ENCODE measurements around the gene CLCN4. TPM values are rescaled to one million over a fixed set of nuclear protein-coding genes. Genes with fewer than 3 reads are reported as not detected.

CLCN4 gene
- polyA plus RNA-seq, 1 of the 3 experiments (the other 2 are of a cell fraction), result 1.1 TPM

DNA sequence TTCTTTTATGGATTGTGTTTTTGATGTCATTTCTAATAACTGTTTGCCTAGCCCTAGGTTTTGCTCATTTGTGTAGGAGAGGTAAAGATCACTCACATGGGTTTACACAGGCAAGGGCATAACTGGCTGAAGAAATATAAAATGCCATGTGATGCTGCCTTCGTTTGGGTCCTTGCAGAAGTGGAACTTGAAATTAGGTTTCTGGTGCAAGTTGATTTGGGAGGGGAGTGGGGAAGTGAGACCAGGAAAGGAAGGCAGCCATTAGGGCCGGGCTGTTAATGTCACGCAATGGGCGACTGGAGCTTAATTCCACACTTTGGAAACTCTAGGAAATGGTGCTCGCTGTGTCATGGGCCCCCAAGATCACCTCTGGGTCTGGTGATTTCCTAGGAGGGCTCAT is 14.5 kb downstream of the CLCN4 start:
- no peaks in the 10 kb centered on the region for H3K36me3 ChIP-seq (replicated peaks in 1 of 2; ENCODE audit: control insufficient read depth in 1 of 2, insufficient read depth in 2 of 2, low read length in 1 of 2)
- H4K20me1 ChIP-seq (ENCODE audit: insufficient read depth), result no peaks in the 10 kb centered on the region
- no peaks in the 10 kb centered on the region for H3K9me2 ChIP-seq
- H2AFZ ChIP-seq (ENCODE audit: low read depth), result no peak overlapping the region
- no peak overlapping the region for H3K27ac ChIP-seq (ENCODE audit: low read depth in 2 of 2, low read length in 1 of 2)
- TF ChIP-seq TEAD4 (IDR thresholded peaks at IDR 0.05; ENCODE audit: borderline replicate concordance, insufficient read depth) (no peak), FOXM1 (IDR thresholded peaks at IDR 0.05; ENCODE audit: low read depth) (no peak), JUND (IDR thresholded peaks at IDR 0.05) (no peak), FOSL2 (IDR thresholded peaks at IDR 0.05; ENCODE audit: borderline replicate concordance, low read depth) (no peak), MXI1 (IDR thresholded peaks at IDR 0.05; ENCODE audit: low read depth, low read length) (no peak), SIN3A (IDR thresholded peaks at IDR 0.05; ENCODE audit: borderline replicate concordance, low read depth, low read length) (no peak), NFIC (IDR thresholded peaks at IDR 0.05; ENCODE audit: borderline replicate concordance) (no peak), ELF1 (IDR thresholded peaks at IDR 0.05) (no peak), SMC3 (IDR thresholded peaks at IDR 0.05; ENCODE audit: low read depth, low read length) (no peak), USF1 (IDR thresholded peaks at IDR 0.05; ENCODE audit: borderline replicate concordance, low read depth) (no peak), USF2 (IDR thresholded peaks at IDR 0.05; ENCODE audit: borderline replicate concordance, low read depth, low read length) (no peak), RAD21 (IDR thresholded peaks at IDR 0.05; ENCODE audit: low read length) (no peak), MAX (IDR thresholded peaks at IDR 0.05; ENCODE audit: low read depth) (no peak), RCOR1 (IDR thresholded peaks at IDR 0.05; ENCODE audit: low read length) (no peak), POLR2AphosphoS5 (IDR thresholded peaks at IDR 0.05; ENCODE audit: low read depth, low read length) (no peak), TCF12 (IDR thresholded peaks at IDR 0.05) (no peak)
- TF ChIP-seq, protein P1, sequence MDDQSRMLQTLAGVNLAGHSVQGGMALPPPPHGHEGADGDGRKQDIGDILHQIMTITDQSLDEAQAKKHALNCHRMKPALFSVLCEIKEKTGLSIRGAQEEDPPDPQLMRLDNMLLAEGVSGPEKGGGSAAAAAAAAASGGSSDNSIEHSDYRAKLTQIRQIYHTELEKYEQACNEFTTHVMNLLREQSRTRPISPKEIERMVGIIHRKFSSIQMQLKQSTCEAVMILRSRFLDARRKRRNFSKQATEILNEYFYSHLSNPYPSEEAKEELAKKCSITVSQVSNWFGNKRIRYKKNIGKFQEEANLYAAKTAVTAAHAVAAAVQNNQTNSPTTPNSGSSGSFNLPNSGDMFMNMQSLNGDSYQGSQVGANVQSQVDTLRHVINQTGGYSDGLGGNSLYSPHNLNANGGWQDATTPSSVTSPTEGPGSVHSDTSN (IDR thresholded peaks at IDR 0.05), result no peak
- TF ChIP-seq, protein P2, sequence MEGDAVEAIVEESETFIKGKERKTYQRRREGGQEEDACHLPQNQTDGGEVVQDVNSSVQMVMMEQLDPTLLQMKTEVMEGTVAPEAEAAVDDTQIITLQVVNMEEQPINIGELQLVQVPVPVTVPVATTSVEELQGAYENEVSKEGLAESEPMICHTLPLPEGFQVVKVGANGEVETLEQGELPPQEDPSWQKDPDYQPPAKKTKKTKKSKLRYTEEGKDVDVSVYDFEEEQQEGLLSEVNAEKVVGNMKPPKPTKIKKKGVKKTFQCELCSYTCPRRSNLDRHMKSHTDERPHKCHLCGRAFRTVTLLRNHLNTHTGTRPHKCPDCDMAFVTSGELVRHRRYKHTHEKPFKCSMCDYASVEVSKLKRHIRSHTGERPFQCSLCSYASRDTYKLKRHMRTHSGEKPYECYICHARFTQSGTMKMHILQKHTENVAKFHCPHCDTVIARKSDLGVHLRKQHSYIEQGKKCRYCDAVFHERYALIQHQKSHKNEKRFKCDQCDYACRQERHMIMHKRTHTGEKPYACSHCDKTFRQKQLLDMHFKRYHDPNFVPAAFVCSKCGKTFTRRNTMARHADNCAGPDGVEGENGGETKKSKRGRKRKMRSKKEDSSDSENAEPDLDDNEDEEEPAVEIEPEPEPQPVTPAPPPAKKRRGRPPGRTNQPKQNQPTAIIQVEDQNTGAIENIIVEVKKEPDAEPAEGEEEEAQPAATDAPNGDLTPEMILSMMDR (IDR thresholded peaks at IDR 0.05), result no peak
- ChIA-PET POLR2A (no interaction called here), CTCF (interaction anchor here (1.7 kb wide), 1 partner anchor 18 kb away, joined by 11 read pairs; no protein-coding TSS in a partner anchor)
- H3K4me3 ChIP-seq (ENCODE audit: low read depth in 2 of 2, low read length in 1 of 2), result no peak overlapping the region
- no peak overlapping the region for H3K4me2 ChIP-seq
- 40% methylated on average over 5 of the region's 5 CpGs for WGBS (ENCODE audit: low lambda C conversion rate)
- H3K9ac ChIP-seq, result no peak overlapping the region
- no peaks in the 10 kb centered on the region for H3K79me2 ChIP-seq (ENCODE audit: insufficient read depth)
- DNase-seq, result no peak
- peaks cover 0 to 8% of the 10 kb centered on the region in 2 experiments; a peak in 2 of 4 replicates for H3K4me1 ChIP-seq (ENCODE audit: control insufficient read depth in 1 of 2, insufficient read depth in 2 of 2, low read depth in 1 of 2, low read length in 1 of 2)
- no peaks in the 10 kb centered on the region for H3K9me3 ChIP-seq
- peaks cover 13% of the 10 kb centered on the region; the same call in 1 of the 2 replicates for H3K27me3 ChIP-seq (ENCODE audit: insufficient read depth)
- no peaks in the 10 kb centered on the region for H3F3A ChIP-seq (replicated peaks; ENCODE audit: insufficient read depth)

Data from SK-N-SH (cell line).